CD4-positive, alpha-beta T cell treated with Interleukin-2 at 100 ng/mL for 4 hours (primary cell): ENCODE measurements around the gene CDSN.

ENCODE experiments used
- DNase-seq: peaks from one replicate; pipeline ENCODE4 v3.0.0-alpha.2; 2020; ENCODE audit warnings: low spot score

CDSN gene

DNA sequence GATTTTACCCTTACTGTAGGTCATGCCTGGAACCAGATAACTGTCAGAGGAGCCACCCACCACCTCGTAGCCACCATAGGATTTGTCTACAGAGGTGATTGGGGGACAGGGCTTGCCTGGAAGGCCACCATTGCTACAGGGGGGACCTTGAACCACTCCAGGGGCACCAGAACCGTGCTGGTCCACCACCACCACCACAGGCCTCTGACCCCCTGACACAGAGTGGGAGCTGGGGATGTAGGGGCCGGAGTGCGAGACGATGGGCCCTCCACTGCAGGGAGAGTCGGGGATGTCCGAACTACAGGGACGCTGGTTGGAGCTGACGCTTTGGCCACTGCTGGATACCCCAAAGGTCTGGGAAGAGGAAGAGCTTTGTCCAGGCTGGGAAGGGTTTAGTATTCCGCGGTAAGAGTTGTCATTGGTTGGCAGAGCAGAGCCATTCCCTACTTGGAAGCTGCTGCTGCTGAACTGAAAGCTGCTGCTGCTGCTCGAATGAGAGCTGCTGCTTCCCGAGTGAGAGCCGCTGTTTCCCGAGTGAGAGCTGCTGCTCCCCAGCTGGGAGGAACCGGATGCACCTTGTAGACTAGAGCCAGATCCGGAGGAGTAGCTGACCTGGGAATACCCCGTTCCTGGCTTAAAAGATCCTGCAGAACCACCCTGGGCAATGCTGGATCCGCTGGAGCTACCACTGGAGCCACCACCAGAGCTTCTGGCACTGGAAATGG lies 3.4 kb downstream of the CDSN start:
- no peak for DNase-seq

DNA sequence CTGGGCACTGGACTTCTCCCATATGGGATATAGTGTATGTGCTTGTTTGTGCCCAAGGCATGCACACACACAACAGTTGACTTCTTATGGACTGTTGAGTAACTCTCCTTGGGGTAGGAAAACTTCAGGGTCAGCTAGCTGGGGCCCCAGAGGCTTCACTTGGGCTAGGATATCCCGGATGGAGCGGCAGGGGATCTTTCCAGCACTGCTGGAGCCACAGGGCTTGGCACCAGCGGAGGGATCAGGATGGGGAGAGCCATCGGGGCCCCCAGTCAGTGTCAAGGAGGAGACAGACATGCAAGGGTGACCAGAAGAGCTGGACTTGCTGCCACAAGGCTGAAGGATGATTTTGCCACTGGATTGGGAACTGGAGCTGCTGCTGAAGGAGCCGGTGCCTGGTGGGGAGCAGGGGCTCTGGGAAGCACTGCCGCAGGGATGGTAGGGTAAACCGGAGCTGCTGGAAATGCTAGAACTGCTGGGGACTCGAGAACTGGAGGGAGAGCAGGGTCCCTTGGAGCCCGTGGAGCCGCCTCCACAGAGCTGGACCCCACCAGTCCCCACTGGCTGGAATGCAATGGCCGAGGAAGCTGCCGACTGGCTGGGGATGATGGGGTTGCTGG lies 4.2 kb downstream of the CDSN start:
- DNase-seq: no peak

DNA sequence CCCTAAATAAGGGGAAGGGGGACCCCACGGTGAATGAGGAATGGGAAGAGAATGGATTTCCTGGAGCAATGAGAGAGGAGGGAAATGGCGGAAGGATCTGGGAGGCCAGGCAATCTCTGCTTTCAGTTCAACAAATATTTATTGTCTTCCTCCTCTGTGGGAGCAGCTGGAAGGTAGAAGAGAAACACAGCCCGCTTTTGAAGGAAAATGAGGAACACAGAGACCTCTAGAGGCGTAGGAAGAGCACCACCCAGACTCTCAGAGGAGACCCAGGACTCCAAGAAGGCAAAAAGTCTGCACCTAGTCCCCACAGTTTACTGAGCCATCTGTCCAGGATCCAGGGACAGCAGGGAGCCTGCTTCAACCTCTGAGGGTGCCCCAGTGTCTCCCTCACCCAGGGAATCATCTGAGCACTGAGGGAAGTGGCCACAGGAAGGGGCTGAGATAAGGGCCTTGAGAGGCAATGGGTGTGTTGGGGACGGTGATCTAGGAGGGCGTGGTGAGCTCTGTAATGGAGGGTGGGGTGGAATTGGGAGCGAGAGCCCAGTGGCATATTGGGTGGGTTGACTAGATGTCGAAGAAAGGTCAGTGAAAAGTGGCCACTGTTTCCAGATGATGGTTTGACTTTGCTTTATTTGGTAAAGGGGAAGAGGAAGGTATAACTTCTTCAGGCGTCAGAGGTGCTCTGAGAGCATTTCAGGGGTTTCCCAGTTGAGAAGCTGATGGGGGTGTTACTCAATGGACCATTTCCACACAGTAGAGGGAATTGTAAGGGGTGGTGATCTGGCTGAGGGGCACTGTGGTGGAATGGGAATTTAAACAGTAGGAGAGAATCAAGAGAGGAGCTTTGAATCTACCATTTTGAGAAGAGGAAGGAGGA lies 5.0 kb downstream of the CDSN start:
- DNase-seq: no peak

DNA sequence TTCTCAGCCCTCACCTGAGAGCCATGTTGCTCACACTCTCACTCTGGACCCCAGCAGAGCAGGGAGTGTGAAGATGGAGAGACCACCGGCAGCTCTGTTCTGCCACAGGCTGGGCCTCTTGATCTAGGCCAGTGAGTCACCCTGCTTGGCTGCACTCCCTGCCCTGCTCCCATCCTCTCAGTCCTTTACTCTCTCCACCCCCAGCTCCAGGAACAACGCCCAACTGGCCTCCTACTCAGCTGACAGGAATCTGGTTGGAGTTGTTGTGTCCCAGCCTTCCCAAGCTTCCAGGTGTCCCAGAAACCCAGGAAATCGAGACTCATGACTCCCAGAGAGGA lies 5.7 kb downstream of the CDSN start, which contains the start of gene PSORS1C1:
Gene PSORS1C1, plus strand, starts transcription at position 260 of the 338 bp plus-strand sequence. CDS start 14,833 bp downstream, outside the sequence.
- no peak for DNase-seq

DNA sequence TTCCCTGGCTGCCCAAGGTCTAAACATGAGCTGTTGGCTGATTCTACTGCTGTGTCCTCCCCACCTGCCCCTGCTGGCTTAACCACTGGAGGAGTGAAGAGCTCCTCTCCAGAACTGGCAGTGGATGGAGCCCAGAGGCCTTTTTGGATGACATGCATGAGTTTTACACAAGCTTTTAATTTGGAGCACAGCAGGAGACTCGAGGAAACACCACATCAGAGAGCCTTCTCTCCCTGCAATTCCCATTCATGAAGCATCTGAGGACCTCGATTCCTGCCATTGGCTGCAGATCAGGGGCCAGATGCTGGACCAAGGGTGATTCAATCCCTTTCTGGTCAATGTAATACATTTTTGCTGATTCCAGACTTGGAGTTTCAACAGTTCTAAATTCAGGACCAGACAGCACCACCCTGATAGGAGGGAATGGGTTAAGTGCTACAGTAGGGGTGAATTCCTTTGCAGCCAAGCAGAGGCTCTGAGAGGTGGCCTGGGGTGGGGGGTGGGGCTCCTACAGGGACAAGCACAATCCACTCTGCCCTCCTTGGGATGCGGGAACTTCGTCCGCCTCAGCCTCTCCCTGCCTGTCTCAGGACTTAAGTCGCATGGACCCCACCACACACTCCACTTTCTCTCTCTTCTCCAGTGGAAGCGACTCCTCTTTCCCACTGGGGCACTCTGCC lies 6.2 kb downstream of the CDSN start:
- no peak for DNase-seq

DNA sequence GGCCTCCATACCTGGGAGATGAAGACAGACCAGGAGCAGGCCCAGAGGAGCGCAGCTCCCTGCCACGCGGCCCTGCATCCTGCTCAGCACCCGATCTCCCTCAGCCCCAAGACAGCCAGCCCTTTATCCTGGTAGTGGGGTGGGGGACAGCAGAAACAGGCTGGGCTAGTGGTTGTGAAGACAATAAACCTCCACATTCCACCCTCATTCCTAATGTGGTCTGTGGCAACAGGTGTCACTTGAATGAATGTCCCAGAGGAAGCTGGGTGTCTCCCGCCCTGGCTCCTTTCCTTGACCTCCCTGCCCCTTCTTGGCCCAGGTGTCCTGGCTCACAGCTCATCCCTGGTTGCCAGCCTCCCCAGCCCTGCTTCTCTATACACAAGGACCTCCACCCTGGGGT lies 7.8 kb downstream of the CDSN start, which contains the start of gene C6orf15:
Gene C6orf15, minus strand, starts transcription at position 98 of the 400 bp plus-strand sequence. Its CDS starts 20 bp downstream, at position 78.
- no peak for DNase-seq

DNA sequence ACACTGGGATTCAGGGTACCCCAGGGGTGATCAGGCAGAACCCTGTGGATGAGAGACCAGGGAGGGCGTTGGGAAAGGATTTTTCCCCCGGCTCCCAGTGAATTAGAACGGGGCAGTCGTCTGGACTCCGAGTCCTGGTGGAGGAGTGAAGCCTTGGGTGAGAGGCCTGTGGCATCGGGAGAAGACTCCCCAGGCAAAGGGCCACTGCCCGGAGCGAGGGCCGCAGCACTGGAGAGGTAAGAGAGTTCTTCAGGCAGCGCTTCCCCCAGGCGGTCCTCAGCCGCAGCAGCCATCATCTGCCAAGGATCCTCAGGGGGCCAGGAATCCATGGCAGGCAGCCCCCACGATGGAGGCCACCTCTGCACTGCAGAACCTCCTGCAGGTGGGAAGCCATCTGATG lies 8.5 kb downstream of the CDSN start:
- DNase-seq: no peak

DNA sequence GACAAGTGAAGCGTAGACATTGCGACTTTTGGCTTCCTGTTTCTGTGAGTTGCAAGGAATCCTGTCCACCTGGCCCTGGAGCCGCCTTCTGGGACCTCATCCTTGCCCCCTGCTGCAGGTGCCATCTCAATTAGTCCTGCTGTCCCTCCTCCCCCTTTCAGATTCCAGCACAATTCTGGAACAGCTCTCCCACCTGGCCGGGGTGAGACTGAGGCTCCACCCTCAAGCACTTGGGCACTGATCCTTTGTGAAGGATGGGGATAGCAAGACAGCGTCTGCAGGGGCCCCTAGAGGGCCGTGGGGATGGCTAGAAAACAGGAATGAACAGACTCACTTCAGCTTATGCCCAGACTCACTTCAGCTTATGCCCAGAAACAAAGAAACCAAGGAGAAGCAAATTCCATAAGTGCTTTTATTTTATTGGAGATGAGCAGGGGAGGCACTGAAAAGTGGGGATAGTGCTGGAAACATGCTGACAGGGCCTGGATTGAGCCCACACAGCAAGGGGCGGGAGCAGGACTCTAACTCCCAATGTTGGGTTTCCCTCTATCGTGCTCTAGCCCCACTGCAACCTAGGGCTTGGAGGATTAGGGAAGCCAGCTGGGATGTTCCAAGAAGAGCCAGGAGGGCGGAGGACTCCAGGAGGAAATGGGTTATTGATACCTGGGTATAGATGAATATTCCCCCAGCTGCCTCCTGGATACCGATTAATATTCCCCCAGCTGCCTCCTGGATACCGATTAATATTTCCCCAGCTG lies 9.2 kb downstream of the CDSN start:
- no peak for DNase-seq

DNA sequence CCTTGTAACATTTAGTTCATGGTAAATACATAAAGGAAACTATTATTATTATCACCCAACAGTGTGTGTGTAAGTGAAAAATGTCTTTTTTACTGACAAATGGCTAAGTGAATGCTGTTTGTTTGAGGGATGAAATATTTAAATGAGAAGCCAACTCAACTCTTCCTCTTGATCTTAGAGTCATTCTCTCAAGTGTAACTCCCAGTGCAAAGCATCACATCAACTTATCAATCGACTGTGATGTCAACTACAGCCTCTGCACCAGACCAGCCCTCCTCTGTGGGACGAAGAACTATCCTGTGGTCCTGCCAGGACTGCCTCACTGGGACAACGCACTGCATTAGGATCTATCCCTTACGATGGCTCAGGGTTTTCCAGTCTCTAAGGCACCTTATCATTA lies 13.2 kb downstream of the CDSN start:
- DNase-seq: no peak

DNA sequence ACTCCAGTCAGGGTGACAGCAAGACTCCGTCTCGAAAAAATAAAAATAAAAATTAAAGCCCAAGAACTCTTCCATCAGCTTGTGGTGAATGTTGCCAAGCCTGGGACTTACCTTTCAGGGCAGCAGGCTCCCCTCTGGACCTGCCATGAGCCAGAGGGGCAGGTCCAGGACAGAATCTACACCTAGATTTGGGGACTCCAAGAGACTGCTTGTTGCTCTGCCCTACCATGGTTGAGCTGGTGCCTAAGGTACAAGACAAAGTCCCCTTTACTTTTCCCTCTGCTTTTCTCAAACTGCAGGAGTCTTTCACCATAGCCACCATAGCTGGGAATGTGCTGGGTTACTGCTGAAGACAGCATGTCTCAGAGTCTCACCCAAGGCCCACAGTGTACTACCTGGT lies 17.1 kb downstream of the CDSN start:
- DNase-seq: no peak

DNA sequence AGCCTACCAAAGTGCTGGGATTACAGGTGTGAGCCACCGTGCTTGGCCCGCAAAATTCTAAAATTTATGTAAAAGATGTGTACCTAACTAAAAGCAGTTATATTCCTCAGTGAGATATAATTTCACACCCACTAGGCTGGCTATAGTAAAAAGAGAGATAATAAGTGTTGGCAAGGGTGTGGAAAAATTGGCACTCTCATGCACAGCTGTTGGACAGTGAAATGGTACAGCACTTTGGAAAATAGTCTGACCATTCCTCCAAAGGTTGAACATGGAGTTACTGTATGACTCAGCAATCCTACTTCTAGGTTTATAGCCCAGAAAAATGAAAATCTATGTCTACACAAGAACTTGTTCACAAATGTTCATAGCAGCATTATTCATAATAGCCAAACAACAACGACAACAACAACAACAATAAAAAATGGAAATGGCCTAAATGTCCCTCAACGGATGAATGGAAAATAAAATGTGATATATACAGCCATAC lies 21.8 kb downstream of the CDSN start:
- no peak for DNase-seq

DNA sequence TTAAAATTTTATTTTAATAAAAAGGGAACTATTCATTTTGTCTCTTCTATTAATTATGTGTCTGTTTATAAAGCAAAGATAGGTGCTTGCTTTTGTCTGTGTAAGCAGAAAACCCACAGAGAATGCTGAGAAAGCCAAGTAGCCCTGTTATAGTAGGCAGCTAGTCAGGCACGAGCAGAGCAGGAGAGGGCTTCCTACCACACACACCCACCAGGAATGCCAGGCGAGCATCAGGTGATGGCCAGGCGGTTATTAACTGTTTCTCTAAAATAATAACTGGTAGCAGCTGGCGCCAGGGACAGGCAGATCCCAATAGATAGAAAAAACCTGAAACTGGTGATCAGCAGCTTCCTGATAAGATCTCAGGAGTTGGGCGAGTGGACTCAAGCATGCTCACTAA lies 23.6 kb downstream of the CDSN start:
- DNase-seq: no peak

DNA sequence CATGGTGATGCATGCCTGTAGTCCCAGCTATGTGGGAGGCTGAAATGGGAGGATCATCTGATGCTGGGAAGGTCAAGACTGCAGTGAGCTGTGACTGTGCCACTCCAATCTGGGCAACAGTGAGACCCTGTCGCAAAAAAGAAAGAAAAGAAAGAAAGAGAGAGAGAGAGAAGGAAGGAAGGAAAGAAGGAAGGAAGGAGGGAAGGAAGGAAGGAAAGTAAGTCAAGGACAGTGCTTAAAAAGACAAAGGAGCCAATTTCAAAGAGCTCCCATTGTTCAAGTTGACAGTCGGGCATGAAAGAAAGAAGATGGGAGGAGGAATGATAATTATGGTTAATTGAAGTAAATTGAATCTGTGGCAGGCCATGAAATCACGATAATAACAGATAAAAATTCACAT lies 24.0 kb downstream of the CDSN start:
- no peak for DNase-seq

DNA sequence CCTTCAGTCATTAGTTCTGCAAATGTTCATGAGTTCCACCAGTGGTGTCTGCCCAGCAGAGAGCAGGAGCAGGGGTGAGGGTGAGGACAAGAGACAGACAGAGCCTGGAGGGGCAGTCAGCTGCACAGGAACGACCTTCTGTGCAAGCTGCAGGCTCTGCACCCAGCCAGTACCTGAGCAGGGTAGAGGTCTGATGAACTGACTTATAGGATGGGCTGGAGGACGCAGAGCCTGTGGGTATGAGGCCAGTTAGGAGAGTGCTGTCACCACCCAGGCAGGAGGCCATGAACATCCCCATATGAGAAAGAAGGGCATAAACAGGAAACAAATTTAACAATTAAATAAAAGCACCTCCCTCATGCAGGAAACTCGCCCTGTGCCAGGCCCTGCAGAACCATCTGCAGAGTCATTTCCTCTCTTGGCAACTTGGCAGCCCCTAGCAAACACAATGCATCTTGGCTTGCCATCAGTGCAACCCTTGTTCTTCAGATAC lies 25.8 kb downstream of the CDSN start:
- peak; percentile 61 for DNase-seq

DNA sequence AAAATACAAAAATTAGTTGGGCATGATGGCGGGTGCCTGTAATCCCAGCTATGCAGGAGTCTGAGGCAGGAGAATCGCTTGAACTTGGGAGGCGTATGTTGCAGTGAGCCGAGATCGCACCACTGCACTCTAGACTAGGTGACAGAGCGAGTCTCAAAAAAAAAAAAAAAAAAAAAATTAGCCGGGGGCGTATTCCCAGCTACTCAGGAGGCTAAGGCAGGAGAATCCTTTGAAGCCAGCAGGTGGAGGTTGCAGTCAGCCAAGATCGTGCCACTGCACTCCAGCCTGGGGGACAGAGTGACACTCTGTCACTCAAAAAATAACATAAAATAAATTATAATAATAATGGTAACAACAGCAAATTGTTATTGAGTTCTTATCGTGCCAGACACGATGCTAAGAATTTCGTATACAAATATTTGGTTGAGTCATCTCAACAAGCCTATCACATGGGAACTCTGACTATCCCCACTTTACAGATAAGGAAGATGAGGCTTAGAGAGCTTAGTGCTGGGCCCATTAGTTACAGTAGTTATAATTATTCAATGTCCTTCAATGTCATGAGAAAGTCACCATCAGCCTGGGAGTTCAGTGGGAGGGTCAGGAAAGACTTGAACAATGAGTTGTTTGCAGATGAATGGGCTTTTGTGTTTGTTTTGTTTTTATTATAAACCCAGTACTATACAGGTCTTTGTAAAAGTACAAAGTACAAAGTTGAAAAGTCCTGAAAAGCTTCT lies 27.3 kb downstream of the CDSN start:
- DNase-seq: no peak

DNA sequence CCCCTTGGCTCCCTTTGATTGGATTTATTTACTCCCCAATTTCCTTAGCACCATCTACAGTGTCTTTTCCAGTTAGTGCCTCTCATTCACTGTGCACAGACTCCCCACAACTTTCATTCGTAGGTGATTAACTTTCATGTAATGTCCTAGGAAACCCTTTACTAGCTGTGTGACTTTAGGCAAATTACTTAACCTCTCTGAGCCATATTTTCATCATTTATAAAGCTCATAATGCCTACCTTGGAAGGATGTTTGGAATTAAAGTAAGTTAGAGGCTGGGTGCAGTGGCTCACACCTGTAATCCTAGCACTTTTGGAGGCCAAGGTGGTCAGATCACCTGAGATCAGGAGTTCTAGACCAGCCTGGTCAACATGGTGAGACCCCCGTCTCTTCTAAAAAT lies 28.0 kb downstream of the CDSN start:
- DNase-seq: no peak

DNA sequence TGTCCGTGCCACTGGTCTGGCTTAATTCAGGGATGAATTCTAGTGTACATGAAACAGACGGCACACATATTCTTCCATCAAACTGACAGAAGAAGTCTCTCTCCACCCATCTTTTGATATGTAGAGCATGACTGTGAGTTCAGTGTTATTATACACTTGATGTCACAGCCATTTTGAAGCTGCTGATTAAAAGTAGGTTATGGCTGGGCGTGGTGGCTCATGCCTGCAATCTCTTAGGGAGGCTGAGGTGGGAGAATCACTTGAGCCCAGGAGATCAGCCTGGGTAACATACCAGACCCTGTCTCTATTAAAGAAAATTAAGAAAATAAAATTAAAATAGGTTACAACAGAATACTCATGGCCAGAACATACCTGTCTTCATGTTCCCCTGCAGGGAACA lies 28.6 kb downstream of the CDSN start:
- no peak for DNase-seq

DNA sequence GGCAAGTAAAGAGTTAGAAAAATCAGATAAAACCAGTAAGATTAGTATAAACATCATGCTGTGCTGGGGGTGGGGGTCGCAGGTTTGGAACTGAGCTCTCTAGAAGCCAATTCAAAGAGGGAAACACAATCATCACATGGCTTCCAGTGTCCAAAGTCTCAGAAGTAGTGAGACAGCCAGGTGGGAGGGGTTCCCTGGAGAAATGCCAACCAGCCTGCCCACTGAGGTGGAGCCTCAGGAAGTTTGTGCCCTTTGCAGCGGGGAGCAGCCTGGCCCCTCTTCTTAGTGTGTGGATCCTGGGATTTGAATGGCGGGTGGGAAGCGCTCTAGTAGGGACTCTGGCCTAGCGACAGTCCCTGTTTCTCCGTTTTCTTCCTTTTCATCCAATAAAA lies 29.3 kb downstream of the CDSN start:
- no peak for DNase-seq

DNA sequence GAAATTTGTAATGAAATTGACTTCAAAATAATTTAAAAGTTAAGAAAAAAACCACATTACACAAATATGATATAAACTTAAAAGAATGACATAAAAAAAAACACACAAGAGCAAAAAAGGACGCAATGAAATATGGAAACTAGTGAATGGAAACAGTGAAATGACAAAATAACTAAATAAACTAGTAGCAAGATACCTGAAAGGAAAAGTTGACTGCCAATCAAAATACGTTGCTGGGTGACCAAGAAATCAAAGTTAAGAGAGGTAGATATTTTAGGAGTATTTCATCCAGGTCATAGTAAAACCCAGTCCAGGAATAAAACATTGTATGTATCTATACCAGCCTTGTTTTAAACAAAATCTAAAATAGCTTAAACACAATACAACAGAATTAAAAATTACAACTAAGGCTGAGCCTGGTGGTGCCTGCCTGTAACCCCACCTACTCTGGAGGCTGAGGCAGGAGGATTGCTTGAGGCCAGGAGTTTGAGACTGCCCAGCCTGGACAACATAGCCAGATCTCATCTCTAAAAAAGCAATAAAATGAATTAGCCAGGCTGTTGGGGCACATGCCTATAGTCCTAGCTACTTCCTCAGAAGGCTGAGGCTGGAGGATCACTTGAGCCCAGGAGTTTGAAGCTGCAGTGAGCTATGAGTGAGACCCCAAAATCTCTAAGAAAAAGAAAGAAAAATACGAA lies 29.8 kb downstream of the CDSN start:
- DNase-seq: no peak
